HepG2 (cell line): ENCODE measurements around the gene ETFRF1. TPM values are rescaled to one million over a fixed set of nuclear protein-coding genes. Genes with fewer than 3 reads are reported as not detected.

Experiments
- ATAC-seq: fragments of 200-7000 bp; cut with Tn5 transposase; 3 replicates; pipeline ENCODE4 v1.9.1; 2020; ENCODE audit warnings: mild to moderate bottlenecking, moderate library complexity
- BruUV-seq: library from RNA; stranded (reverse); fragments of 400-500 nt; replicated peaks from 2 replicates; lab custom pipeline; 2021; lab: Mats Ljungman, UMichigan
- CTCF ChIA-PET: fragments of 300-600 bp; formaldehyde crosslinking; extraction: SDS; loops from one replicate; lab custom pipeline; 2021; ENCODE audit warnings: low total read pairs, inconsistent platforms, low intra/inter-chr PET ratio; lab: Yijun Ruan, JAX
- POLR2A ChIA-PET: fragments of 350-600 bp; sonication (Branson Sonifier 250); formaldehyde crosslinking; loops from one replicate; lab custom pipeline; 2020; ENCODE audit warnings: antibody characterized with exemption, inconsistent platforms; lab: Yijun Ruan, JAX
- DNase-seq: peaks from one replicate; pipeline ENCODE4 v3.0.0-alpha.2; 2015; ENCODE audit warnings: low spot score
- FAIRE-seq: peaks from 3 replicates; lab custom pipeline; 2011; peaks lifted over from hg19 to GRCh38; lab: Jason Lieb, UNC
- H2AFZ ChIP-seq: one replicate; pipeline ENCODE4 v1.6.1; 2011; ENCODE audit warnings: low read length, inconsistent platforms
- H3K27ac ChIP-seq: fragments of 300-600 bp; 3 replicates; pipeline ENCODE4 v1.8.0; 2011; ENCODE audit warnings: mixed run types, mild to moderate bottlenecking, mixed read lengths, low read length, inconsistent platforms; ENCODE audit not compliant: insufficient read depth; ENCODE audit errors: extremely low read length
- H3K27me3 ChIP-seq, 2 experiments: fragments of 200-600 bp in 1 of 2; 2 replicates in 1 of 2; 3 replicates in 1 of 2; pipeline versions ENCODE4 v1.6.0 to v1.8.0; 2011; ENCODE audit warnings: low read length in 2 of 2, mild to moderate bottlenecking in 2 of 2, moderate library complexity in 2 of 2, inconsistent platforms in 1 of 2; ENCODE audit not compliant: insufficient read depth in 2 of 2, control insufficient read depth in 1 of 2
- H3K36me3 ChIP-seq, 2 experiments: fragments of 200-600 bp in 1 of 2; replicated peaks in 1 of 2; 2 replicates in 1 of 2; 3 replicates in 1 of 2; pipeline versions ENCODE4 v1.5.1 to v1.8.0; 2011; ENCODE audit warnings: low read length in 2 of 2, inconsistent platforms in 1 of 2; ENCODE audit not compliant: insufficient read depth in 2 of 2, control insufficient read depth in 1 of 2
- H3K4me1 ChIP-seq: 2 replicates; pipeline ENCODE4 v1.5.1; 2012; ENCODE audit warnings: low read length, inconsistent platforms; ENCODE audit not compliant: insufficient read depth
- H3K4me2 ChIP-seq: 2 replicates; pipeline ENCODE4 v1.6.0; 2011; ENCODE audit warnings: low read depth, low read length, inconsistent platforms
- H3K4me3 ChIP-seq, 3 experiments: fragments of 200-600 bp in 1 of 3; sonication (generic), shearing (Covaris generic) in 1 of 3; replicated peaks in 1 of 3; 2 replicates each; pipeline ENCODE4 v1.5.1; 2011 to 2016; ENCODE audit warnings: low read length in 3 of 3, inconsistent platforms in 2 of 3, low read depth in 2 of 3, mild to moderate bottlenecking in 2 of 3, control low read depth in 1 of 3, mixed read lengths in 1 of 3; ENCODE audit not compliant: insufficient read depth in 1 of 3
- H3K79me2 ChIP-seq: one replicate; pipeline ENCODE4 v1.6.1; 2011; ENCODE audit warnings: low read length, inconsistent platforms; ENCODE audit not compliant: insufficient read depth
- H3K9ac ChIP-seq: 2 replicates; pipeline ENCODE4 v1.6.0; 2011; ENCODE audit warnings: mild to moderate bottlenecking, low read depth, low read length, inconsistent platforms; ENCODE audit not compliant: insufficient read depth
- H3K9me3 ChIP-seq: 2 replicates; pipeline ENCODE4 v1.5.1; 2012; ENCODE audit warnings: mild to moderate bottlenecking, low read length
- H4K20me1 ChIP-seq: 2 replicates; pipeline ENCODE4 v1.6.0; 2011; ENCODE audit warnings: inconsistent platforms, mild to moderate bottlenecking, low read length, moderate library complexity; ENCODE audit not compliant: insufficient read depth
- CEBPB ChIP-seq: IDR thresholded peaks from 2 replicates; pipeline ENCODE4 v1.6.1; 2011; ENCODE audit warnings: low read depth, low read length, improper control_type of control experiment, borderline replicate concordance
- JUNB ChIP-seq: sonication (generic); formaldehyde crosslinking; IDR thresholded peaks from 2 replicates; pipeline ENCODE4 v1.8.0; 2022; ENCODE audit warnings: missing genetic modification reagents, mild to moderate bottlenecking, borderline replicate concordance
- PRDM15 ChIP-seq: sonication (generic); formaldehyde crosslinking; IDR thresholded peaks from 2 replicates; pipeline ENCODE4 v1.4.0; 2020; ENCODE audit warnings: missing genetic modification reagents
- ZNF660 ChIP-seq: sonication (generic); formaldehyde crosslinking; IDR thresholded peaks from 2 replicates; pipeline ENCODE4 v1.5.1; 2020; ENCODE audit warnings: mild to moderate bottlenecking, low read depth, missing genetic modification reagents, borderline replicate concordance
- WGBS: methylation state at CpG from one replicate; pipeline ENCODE4 v1.1.6; 2017; ENCODE audit warnings: low lambda C conversion rate; 5-methylcytosine and 5-hydroxymethylcytosine counted together
- in situ Hi-C: cut with HindIII; loops from 2 replicates; pipeline ENCODE4 v1.10.0; 2017; ENCODE audit warnings: low pct_unique_long_range_greater_than_20kb; ENCODE audit not compliant: extremely low pct_ligation_motif_present
- intact Hi-C: fragments of 100-400 bp; cut with micrococcal nuclease; formaldehyde crosslinking; loops from one replicate; pipeline ENCODE4 v1.10.0; 2022; ENCODE audit not compliant: unreplicated experiment
- polyA plus RNA-seq, 8 experiments: library from polyadenylated mRNA; depleted of rRNA in 3 of 8; stranded (reverse) in 7 of 8; unstranded in 1 of 8; fragments of >200 nt; fragmentation: Illumina TruSeq in 4 of 8; extraction: Trizol in 4 of 8; gene quantifications; 2 replicates each; pipeline versions ENCODE4 v1.2.1 to v1.2.3, GENCODE V29; 2011 to 2016; ENCODE audit warnings: low read depth in 4 of 8, missing spikeins in 1 of 8, mixed read lengths in 1 of 8; ENCODE audit not compliant: insufficient read depth in 1 of 8
- total RNA-seq, 5 experiments: library from RNA; depleted of rRNA; stranded (reverse); fragments of >200 nt; fragmentation: Illumina TruSeq; extraction: Trizol; gene quantifications; 2 replicates each; pipeline ENCODE4 v1.2.3, GENCODE V29; 2016; ENCODE audit warnings: low read depth in 1 of 5

ETFRF1 gene
- total and polyA plus RNA-seq, 2 of the 13 experiments (the other 11 are each of a cell fraction or from before 2014, with no cell fraction given), result 6.8 to 7.0 TPM

GRCh38 chr12:25186038-25186787, 8.8 kb upstream of the ETFRF1 start:
- CTCF ChIA-PET, result no interaction called here
- intact Hi-C loops (no loop called here), in situ Hi-C loops (no loop called here)
- Histone ChIP-seq H3K9me3 (no peaks in the 10 kb centered on the region), H3K27ac (no peak overlapping the region), H3K4me3 (no peak overlapping the region), H2AFZ (no peak overlapping the region), H4K20me1 (no peaks in the 10 kb centered on the region), H3K36me3 (no peaks in the 10 kb centered on the region), H3K79me2 (no peaks in the 10 kb centered on the region), H3K9ac (no peak overlapping the region), H3K4me2 (peak overlapping the region; percentile 36; the same call in 1 of the 2 replicates), H3K27me3 (no peaks in the 10 kb centered on the region), H3K4me1 (peaks cover 9% of the 10 kb centered on the region)
- 49% methylated on average over 4 of the region's 4 CpGs for WGBS
- FAIRE-seq (no peak), DNase-seq (peak; percentile 43), ATAC-seq (no peak)
- no TSS peak for BruUV-seq
- TF ChIP-seq CEBPB (peak; percentile 45; the same call in 1 of the 2 replicates), ZNF660 (CRISPR knock-in tag) (no peak)
- POLR2A ChIA-PET, result no interaction called here

- DNase-seq, result peak; percentile 30
- Histone ChIP-seq H4K20me1 (no peaks in the 10 kb centered on the region), H3K4me1 (peaks cover 9% of the 10 kb centered on the region), H3K27me3 (no peaks in the 10 kb centered on the region), H3K4me3 (no peak overlapping the region), H2AFZ (no peak overlapping the region), H3K4me2 (peak overlapping the region; percentile 36), H3K9me3 (no peaks in the 10 kb centered on the region), H3K79me2 (no peaks in the 10 kb centered on the region), H3K27ac (no peak overlapping the region), H3K36me3 (no peaks in the 10 kb centered on the region), H3K9ac (no peak overlapping the region)
- BruUV-seq, result no TSS peak
- CTCF ChIA-PET, result no interaction called here
- FAIRE-seq, result no peak
- intact Hi-C loops (no loop called here), in situ Hi-C loops (no loop called here)
- WGBS, result 1% methylated on average over 3 of the region's 3 CpGs
- POLR2A ChIA-PET, result no interaction called here
- TF ChIP-seq JUNB, result no peak
- peak; percentile 67; the same call in 1 of the 2 replicates for TF ChIP-seq PRDM15
- ATAC-seq, result peak; percentile 35; the same call in 1 of the 3 replicates
These were observed 8.1 kb upstream of the ETFRF1 start for GRCh38 chr12:25186788-25187402.
